Smooth muscle cell (in vitro differentiated cells): ENCODE results near the gene NEK7. TPM values are rescaled to one million over a fixed set of nuclear protein-coding genes. Genes with fewer than 3 reads are reported as not detected.
A peak's percentile ranks its signal among the peaks of the same experiment; 100 is the strongest.

Source experiments
- DNase-seq: peaks from one replicate; lab custom pipeline; 2025; ENCODE audit not compliant: unreplicated experiment; lab: John Stamatoyannopoulos, UW
- H2AFZ ChIP-seq: fragments of 200-600 bp; sonication (generic); 2 replicates; pipeline ENCODE4 v1.6.0; 2016; ENCODE audit warnings: antibody characterized with exemption, low read depth, mild to moderate bottlenecking
- H3F3A ChIP-seq: fragments of 200-600 bp; sonication (generic); 2 replicates; pipeline ENCODE4 v1.6.0; 2017; ENCODE audit warnings: antibody characterized with exemption, low read depth
- H3K27ac ChIP-seq: fragments of 200-600 bp; sonication (generic); 2 replicates; pipeline ENCODE4 v1.5.1; 2016; ENCODE audit warnings: low read depth, mild to moderate bottlenecking
- H3K27me3 ChIP-seq: fragments of 200-600 bp; sonication (generic); 2 replicates; pipeline ENCODE4 v1.6.1; 2016; ENCODE audit warnings: low read depth, mild to moderate bottlenecking
- H3K36me3 ChIP-seq: fragments of 200-600 bp; sonication (generic); 2 replicates; pipeline ENCODE4 v1.5.1; 2016; ENCODE audit warnings: low read depth
- H3K4me1 ChIP-seq: fragments of 200-600 bp; sonication (generic); 2 replicates; pipeline ENCODE4 v1.5.1; 2016; ENCODE audit warnings: low read depth
- H3K4me2 ChIP-seq: fragments of 200-600 bp; sonication (generic); 2 replicates; pipeline ENCODE4 v1.6.0; 2016; ENCODE audit warnings: mild to moderate bottlenecking
- H3K4me3 ChIP-seq: fragments of 200-600 bp; sonication (generic); 2 replicates; pipeline ENCODE4 v1.5.1; 2016; ENCODE audit warnings: mild to moderate bottlenecking
- H3K79me2 ChIP-seq: fragments of 200-600 bp; sonication (generic); 2 replicates; pipeline ENCODE4 v1.6.0; 2016; ENCODE audit warnings: low read depth, mild to moderate bottlenecking
- H3K9ac ChIP-seq: fragments of 200-600 bp; sonication (generic); 2 replicates; pipeline ENCODE4 v1.6.0; 2016; ENCODE audit warnings: low read depth
- H3K9me3 ChIP-seq: fragments of 200-600 bp; sonication (generic); replicated peaks from 2 replicates; pipeline ENCODE4 v1.5.1; 2016; ENCODE audit warnings: low read depth
- H4K20me1 ChIP-seq: fragments of 200-600 bp; sonication (generic); 2 replicates; pipeline ENCODE4 v1.6.0; 2016; ENCODE audit warnings: low read depth
- WGBS: methylation state at CpG from one replicate; pipeline ENCODE4 v1.1.7; 2016; ENCODE audit warnings: low lambda C conversion rate; 5-methylcytosine and 5-hydroxymethylcytosine counted together
- polyA plus RNA-seq: library from polyadenylated mRNA; unstranded; fragments of >200 nt; fragmentation: Nextera tagmentation; extraction: Ambion mirVana; gene quantifications from 2 replicates; pipeline ENCODE4 v1.2.1, GENCODE V29; 2016
- total RNA-seq: library from RNA; depleted of rRNA; stranded (reverse); fragments of >200 nt; gene quantifications from 2 replicates; pipeline ENCODE4 v1.2.3, GENCODE V29; 2014
- TF ChIP-seq, protein P1 (sequence below): fragments of 200-600 bp; sonication (generic); IDR thresholded peaks from 2 replicates; pipeline ENCODE4 v1.5.1; 2017; ENCODE audit warnings: borderline replicate concordance, mild to moderate bottlenecking, antibody characterized with exemption; ENCODE audit not compliant: insufficient read depth, poor library complexity, severe bottlenecking

Gene NEK7
- total and polyA plus RNA-seq, 2 experiments from 2014 or later, result 26.1 to 141 TPM

- Histone ChIP-seq H3K9ac (no peak overlapping the region), H2AFZ (no peak overlapping the region), H3K27me3 (no peaks in the 10 kb centered on the region), H3K36me3 (no peaks in the 10 kb centered on the region), H3K4me2 (no peak overlapping the region), H3K9me3 (no peaks in the 10 kb centered on the region), H4K20me1 (peaks cover 97% of the 10 kb centered on the region), H3K4me3 (no peak overlapping the region), H3K4me1 (no peaks in the 10 kb centered on the region), H3K79me2 (peaks cover 99% of the 10 kb centered on the region), H3F3A (peaks cover 4% of the 10 kb centered on the region), H3K27ac (no peak overlapping the region)
- DNase-seq, result no peak
- TF ChIP-seq, protein P1, sequence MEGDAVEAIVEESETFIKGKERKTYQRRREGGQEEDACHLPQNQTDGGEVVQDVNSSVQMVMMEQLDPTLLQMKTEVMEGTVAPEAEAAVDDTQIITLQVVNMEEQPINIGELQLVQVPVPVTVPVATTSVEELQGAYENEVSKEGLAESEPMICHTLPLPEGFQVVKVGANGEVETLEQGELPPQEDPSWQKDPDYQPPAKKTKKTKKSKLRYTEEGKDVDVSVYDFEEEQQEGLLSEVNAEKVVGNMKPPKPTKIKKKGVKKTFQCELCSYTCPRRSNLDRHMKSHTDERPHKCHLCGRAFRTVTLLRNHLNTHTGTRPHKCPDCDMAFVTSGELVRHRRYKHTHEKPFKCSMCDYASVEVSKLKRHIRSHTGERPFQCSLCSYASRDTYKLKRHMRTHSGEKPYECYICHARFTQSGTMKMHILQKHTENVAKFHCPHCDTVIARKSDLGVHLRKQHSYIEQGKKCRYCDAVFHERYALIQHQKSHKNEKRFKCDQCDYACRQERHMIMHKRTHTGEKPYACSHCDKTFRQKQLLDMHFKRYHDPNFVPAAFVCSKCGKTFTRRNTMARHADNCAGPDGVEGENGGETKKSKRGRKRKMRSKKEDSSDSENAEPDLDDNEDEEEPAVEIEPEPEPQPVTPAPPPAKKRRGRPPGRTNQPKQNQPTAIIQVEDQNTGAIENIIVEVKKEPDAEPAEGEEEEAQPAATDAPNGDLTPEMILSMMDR, result no peak
Measured at GRCh38 chr1:198199105-198199504, 42.3 kb downstream of the NEK7 start.

GRCh38 chr1:198201956-198202784 is 45.4 kb downstream of the NEK7 start:
- no peaks in the 10 kb centered on the region for H3K27me3 ChIP-seq
- no peak for DNase-seq
- H3K27ac ChIP-seq, result no peak overlapping the region
- peaks cover 4% of the 10 kb centered on the region for H3F3A ChIP-seq
- no peaks in the 10 kb centered on the region for H3K4me1 ChIP-seq
- no peaks in the 10 kb centered on the region for H3K36me3 ChIP-seq
- H4K20me1 ChIP-seq, result peaks cover 94% of the 10 kb centered on the region
- TF ChIP-seq, protein P1, result no peak
- peaks cover 97% of the 10 kb centered on the region for H3K79me2 ChIP-seq
- H3K9ac ChIP-seq, result no peak overlapping the region
- H3K4me2 ChIP-seq, result no peak overlapping the region
- no peak overlapping the region for H2AFZ ChIP-seq
- 96% methylated on average over 10 of the region's 10 CpGs for WGBS
- no peaks in the 10 kb centered on the region for H3K9me3 ChIP-seq
- no peak overlapping the region for H3K4me3 ChIP-seq

- H2AFZ ChIP-seq, result no peak overlapping the region
- H3K4me1 ChIP-seq, result no peaks in the 10 kb centered on the region
- H3K4me2 ChIP-seq, result no peak overlapping the region
- no peak overlapping the region for H3K9ac ChIP-seq
- TF ChIP-seq, protein P1, result no peak
- DNase-seq, result no peak
- peak overlapping the region; percentile 19 for H3K27ac ChIP-seq
- H3K79me2 ChIP-seq, result peaks cover 97% of the 10 kb centered on the region
- peaks cover 91% of the 10 kb centered on the region for H4K20me1 ChIP-seq
- H3K27me3 ChIP-seq, result no peaks in the 10 kb centered on the region
- H3K36me3 ChIP-seq, result no peaks in the 10 kb centered on the region
- H3K9me3 ChIP-seq, result no peaks in the 10 kb centered on the region
- 45% methylated on average over 1 of the region's 1 CpG for WGBS
- H3K4me3 ChIP-seq, result no peak overlapping the region
- H3F3A ChIP-seq, result peaks cover 4% of the 10 kb centered on the region
Measured at GRCh38 chr1:198203434-198203833, 46.6 kb downstream of the NEK7 start.
